ENCODE measurements around the gene CTIF. TPM values are rescaled to one million over a fixed set of nuclear protein-coding genes. Genes with fewer than 3 reads are reported as not detected.

CTIF gene
- total RNA-seq, 1 donor from 2014 or later: 60.0 TPM

DNA sequence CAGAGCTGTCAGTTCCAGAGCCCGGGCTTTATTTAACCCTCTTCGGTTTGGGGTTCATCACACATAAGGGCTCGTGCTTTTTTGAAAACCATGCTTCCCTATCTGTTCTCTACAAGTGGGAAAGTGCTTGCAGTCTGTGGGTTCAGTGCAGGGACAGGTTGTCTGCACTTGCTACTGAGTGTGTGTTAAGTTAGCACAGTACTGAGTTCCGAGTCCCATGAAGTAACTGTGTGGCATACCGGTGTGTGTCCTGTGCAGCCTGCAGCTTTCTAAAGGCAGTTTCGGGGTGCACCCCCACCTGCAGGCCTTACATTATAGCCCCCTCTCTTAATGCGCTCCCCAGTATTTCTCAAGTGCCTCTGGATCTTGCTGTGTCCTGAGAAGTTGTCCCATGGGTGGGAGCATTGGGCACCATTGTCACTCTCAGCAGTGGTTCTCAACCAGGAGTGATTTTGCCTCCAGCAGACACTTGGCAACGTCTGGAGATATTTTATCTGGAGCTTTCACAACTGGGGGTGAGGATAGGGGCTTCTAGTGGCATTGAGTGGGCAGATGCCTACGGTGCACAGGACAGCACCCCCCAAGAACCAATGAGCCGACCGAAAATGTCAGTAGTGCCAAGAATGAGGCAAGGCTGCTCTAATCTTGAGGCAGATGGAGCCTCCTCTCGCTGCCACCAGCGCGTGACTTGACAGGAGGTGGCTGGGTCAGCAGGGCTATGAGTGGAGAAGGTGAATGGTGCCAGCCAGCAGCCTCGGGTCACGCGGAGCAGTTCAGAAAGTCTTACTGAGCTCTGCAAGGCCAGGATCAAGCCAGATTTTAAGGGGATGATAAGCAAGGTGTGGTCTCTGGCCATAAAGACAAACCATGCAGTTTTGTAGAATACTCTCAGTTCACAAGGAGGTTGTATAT, 259.8 kb downstream of the CTIF start:
- Histone ChIP-seq H3K4me1 (peaks cover 51% of the 10 kb centered on the region), H3K27me3 (ENCODE audit: low read depth) (no peaks in the 10 kb centered on the region), H3K36me3 (no peaks in the 10 kb centered on the region), H3K9me3 (replicated peaks) (no peaks in the 10 kb centered on the region), H3K4me3 (peak overlapping the region; percentile 14), H3K27ac (replicated peaks) (peak overlapping the region; percentile 89)
- peak; percentile 55 for DNase-seq
- intact Hi-C loops (cut with micrococcal nuclease): no loop called here
- TF ChIP-seq, protein P1, sequence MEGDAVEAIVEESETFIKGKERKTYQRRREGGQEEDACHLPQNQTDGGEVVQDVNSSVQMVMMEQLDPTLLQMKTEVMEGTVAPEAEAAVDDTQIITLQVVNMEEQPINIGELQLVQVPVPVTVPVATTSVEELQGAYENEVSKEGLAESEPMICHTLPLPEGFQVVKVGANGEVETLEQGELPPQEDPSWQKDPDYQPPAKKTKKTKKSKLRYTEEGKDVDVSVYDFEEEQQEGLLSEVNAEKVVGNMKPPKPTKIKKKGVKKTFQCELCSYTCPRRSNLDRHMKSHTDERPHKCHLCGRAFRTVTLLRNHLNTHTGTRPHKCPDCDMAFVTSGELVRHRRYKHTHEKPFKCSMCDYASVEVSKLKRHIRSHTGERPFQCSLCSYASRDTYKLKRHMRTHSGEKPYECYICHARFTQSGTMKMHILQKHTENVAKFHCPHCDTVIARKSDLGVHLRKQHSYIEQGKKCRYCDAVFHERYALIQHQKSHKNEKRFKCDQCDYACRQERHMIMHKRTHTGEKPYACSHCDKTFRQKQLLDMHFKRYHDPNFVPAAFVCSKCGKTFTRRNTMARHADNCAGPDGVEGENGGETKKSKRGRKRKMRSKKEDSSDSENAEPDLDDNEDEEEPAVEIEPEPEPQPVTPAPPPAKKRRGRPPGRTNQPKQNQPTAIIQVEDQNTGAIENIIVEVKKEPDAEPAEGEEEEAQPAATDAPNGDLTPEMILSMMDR (IDR thresholded peaks at IDR 0.05; ENCODE audit: borderline replicate concordance): no peak

- Histone ChIP-seq H3K27me3 (ENCODE audit: low read depth) (no peaks in the 10 kb centered on the region), H3K36me3 (no peaks in the 10 kb centered on the region), H3K4me3 (no peak overlapping the region), H3K27ac (replicated peaks) (peak overlapping the region; percentile 89), H3K4me1 (peaks cover 62% of the 10 kb centered on the region), H3K9me3 (replicated peaks) (no peaks in the 10 kb centered on the region)
- DNase-seq: peak; percentile 8
- intact Hi-C loops (cut with micrococcal nuclease): no loop called here
- TF ChIP-seq, protein P1 (IDR thresholded peaks at IDR 0.05; ENCODE audit: borderline replicate concordance): no peak
These were observed 261.0 kb downstream of the CTIF start for GRCh38 chr18:48799724-48800315.

DNA sequence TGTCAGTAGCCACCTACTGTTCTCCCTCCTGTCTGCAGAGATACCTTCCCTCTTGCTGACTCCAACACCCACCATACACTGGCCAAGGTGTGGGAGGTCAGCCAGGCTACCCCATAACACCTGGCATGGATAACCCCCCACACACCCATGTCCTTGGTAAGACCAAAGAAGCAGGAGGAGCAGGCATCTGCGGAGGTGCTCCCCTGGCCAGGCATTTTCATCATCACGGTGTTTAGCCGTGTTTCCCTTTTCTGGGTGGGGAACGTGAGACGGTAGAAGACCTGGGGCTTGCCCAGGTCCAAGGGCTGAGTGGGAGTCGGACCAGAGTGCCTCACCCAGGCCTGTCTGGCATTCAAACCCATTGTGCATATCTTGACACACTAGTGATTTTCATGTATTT, 261.6 kb downstream of the CTIF start:
- peak overlapping the region; percentile 85 for H3K27ac ChIP-seq (replicated peaks)
- TF ChIP-seq, protein P1 (IDR thresholded peaks at IDR 0.05; ENCODE audit: borderline replicate concordance): no peak
- H3K36me3 ChIP-seq: no peaks in the 10 kb centered on the region
- H3K4me1 ChIP-seq: peaks cover 64% of the 10 kb centered on the region
- H3K27me3 ChIP-seq (ENCODE audit: low read depth): no peaks in the 10 kb centered on the region
- no peaks in the 10 kb centered on the region for H3K9me3 ChIP-seq (replicated peaks)
- peak; percentile 5 for DNase-seq
- intact Hi-C loops (cut with micrococcal nuclease): no loop called here
- no peak overlapping the region for H3K4me3 ChIP-seq

- DNase-seq: peak; percentile 10
- Histone ChIP-seq H3K4me1 (peaks cover 70% of the 10 kb centered on the region), H3K9me3 (replicated peaks) (no peaks in the 10 kb centered on the region), H3K27me3 (ENCODE audit: low read depth) (no peaks in the 10 kb centered on the region), H3K36me3 (no peaks in the 10 kb centered on the region), H3K4me3 (no peak overlapping the region), H3K27ac (replicated peaks) (peak overlapping the region; percentile 85)
- intact Hi-C loops (cut with micrococcal nuclease): no loop called here
- TF ChIP-seq, protein P1 (IDR thresholded peaks at IDR 0.05; ENCODE audit: borderline replicate concordance): no peak
These were observed 262.3 kb downstream of the CTIF start for GRCh38 chr18:48800876-48801727.

All from left ventricle myocardium inferior (tissue), 1 donor.